ENCODE measurements around the gene SIM2.

The SIM2 gene

DNA sequence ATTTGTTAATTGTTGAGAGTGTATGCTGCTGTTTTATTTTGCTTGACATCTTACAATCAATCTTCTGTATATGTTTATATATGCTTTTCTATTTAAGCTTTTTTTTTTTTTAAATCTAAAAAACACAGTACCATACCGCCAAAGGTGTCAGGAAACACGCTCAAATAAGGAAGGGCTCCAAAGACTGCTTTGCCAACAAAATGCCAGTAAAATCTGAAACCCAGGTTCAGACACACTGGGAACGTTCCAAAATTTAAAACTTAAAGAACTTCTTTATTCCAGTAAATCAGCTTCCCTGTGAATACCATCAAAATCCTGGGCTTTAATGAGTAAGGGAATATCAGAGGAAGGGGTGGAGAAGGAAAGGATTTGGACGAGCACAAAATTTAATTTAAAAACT lies 87.3 kb downstream of the SIM2 start:
- TF ChIP-seq REST (IDR thresholded peaks at IDR 0.05; ENCODE audit: insufficient read depth in 1 of 2, low read depth in 2 of 2, low read length in 2 of 2): no peak
- no peak for TF ChIP-seq TAF1 (IDR thresholded peaks at IDR 0.05; ENCODE audit: borderline replicate concordance, insufficient read depth, low read length)
- no peak for TF ChIP-seq POLR2AphosphoS5 (IDR thresholded peaks at IDR 0.05; ENCODE audit: low read depth, low read length)
- TF ChIP-seq SIN3A (IDR thresholded peaks at IDR 0.05; ENCODE audit: borderline replicate concordance, insufficient read depth, low read length): no peak
- TF ChIP-seq FOXP2 (optimal IDR thresholded peaks at IDR 0.05; ENCODE audit: borderline replicate concordance, extremely low read depth, extremely low read length, insufficient read depth): no peak

DNA sequence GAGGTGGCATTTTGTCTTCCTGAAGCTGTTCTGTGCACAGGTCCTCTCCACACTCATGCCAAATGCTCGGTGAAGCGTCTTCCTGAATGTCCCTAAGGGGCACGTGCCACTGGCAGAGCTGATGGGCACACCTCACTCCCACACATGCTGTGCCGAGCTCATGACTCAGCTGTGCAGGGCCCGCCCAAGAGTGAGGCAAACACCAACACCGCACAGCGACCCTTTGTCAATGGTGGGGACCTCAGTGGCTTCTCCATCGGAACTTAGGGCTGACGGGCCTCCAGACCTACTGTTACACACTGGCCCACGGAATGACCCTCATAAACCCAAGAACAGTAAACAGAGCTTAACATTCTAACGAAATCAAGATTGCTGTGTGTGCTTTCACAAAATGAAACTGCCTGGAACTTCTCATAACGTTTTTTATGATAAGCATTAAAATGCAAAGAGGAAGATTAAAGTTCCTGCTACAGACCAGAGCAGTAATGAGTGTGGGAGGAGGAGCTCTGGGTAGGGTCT lies 89.3 kb downstream of the SIM2 start:
- TF ChIP-seq REST (IDR thresholded peaks at IDR 0.05; ENCODE audit: insufficient read depth in 1 of 2, low read depth in 2 of 2, low read length in 2 of 2) (no peak), SIN3A (IDR thresholded peaks at IDR 0.05; ENCODE audit: borderline replicate concordance, insufficient read depth, low read length) (no peak), POLR2AphosphoS5 (IDR thresholded peaks at IDR 0.05; ENCODE audit: low read depth, low read length) (no peak), FOXP2 (optimal IDR thresholded peaks at IDR 0.05; ENCODE audit: borderline replicate concordance, extremely low read depth, extremely low read length, insufficient read depth) (no peak), TAF1 (IDR thresholded peaks at IDR 0.05; ENCODE audit: borderline replicate concordance, insufficient read depth, low read length) (no peak)

DNA sequence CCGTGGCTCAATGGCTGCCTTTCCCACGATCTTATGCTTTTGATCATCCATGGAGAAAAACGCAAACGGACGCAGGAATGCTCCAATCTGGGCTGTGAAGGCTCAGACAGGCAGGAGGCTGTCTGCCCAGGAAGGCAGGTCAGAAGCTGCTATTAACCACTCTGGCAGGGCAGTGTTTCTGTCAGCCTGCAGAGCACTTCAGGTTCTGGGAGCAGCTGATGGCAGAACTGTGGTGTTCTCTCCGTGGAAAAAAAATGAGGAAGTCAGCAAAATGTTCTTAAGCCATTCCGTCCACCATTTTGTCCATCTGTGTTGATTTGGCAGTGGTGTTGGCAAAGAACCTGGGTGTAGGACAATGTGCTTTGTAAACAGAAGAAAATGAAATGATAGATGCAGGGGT lies 91.7 kb downstream of the SIM2 start:
- TF ChIP-seq POLR2AphosphoS5 (IDR thresholded peaks at IDR 0.05; ENCODE audit: low read depth, low read length) (no peak), SIN3A (IDR thresholded peaks at IDR 0.05; ENCODE audit: borderline replicate concordance, insufficient read depth, low read length) (no peak), REST (IDR thresholded peaks at IDR 0.05; ENCODE audit: insufficient read depth in 1 of 2, low read depth in 2 of 2, low read length in 2 of 2) (no peak), FOXP2 (optimal IDR thresholded peaks at IDR 0.05; ENCODE audit: borderline replicate concordance, extremely low read depth, extremely low read length, insufficient read depth) (no peak), TAF1 (IDR thresholded peaks at IDR 0.05; ENCODE audit: borderline replicate concordance, insufficient read depth, low read length) (no peak)

- TF ChIP-seq TAF1 (IDR thresholded peaks at IDR 0.05; ENCODE audit: borderline replicate concordance, insufficient read depth, low read length) (no peak), FOXP2 (optimal IDR thresholded peaks at IDR 0.05; ENCODE audit: borderline replicate concordance, extremely low read depth, extremely low read length, insufficient read depth) (no peak), POLR2AphosphoS5 (IDR thresholded peaks at IDR 0.05; ENCODE audit: low read depth, low read length) (no peak), REST (IDR thresholded peaks at IDR 0.05; ENCODE audit: insufficient read depth in 1 of 2, low read depth in 2 of 2, low read length in 2 of 2) (no peak), SIN3A (IDR thresholded peaks at IDR 0.05; ENCODE audit: borderline replicate concordance, insufficient read depth, low read length) (no peak)
Measured at GRCh38 chr21:36791180-36791579, 92.3 kb downstream of the SIM2 start.

Measured in PFSK-1 (cell line).